Astrocyte (in vitro differentiated cells and primary cell): ENCODE data around the gene CTDP1. TPM values are rescaled to one million over a fixed set of nuclear protein-coding genes. Genes with fewer than 3 reads are reported as not detected.

Experiments used
- DNase-seq: peaks from one replicate; pipeline ENCODE4 v3.0.0-alpha.2; 2010; ENCODE audit warnings: low read depth
- FAIRE-seq: peaks from 2 replicates; lab custom pipeline; 2011; peaks lifted over from hg19 to GRCh38; lab: Jason Lieb, UNC
- H2AFZ ChIP-seq: 2 replicates; pipeline ENCODE4 v1.6.0; 2012; ENCODE audit warnings: low read depth, low read length, inconsistent platforms
- H3K27ac ChIP-seq: 2 replicates; pipeline ENCODE4 v1.5.1; 2011; ENCODE audit warnings: low read depth, low read length, inconsistent platforms
- H3K27me3 ChIP-seq: 2 replicates; pipeline ENCODE4 v1.6.0; 2011; ENCODE audit warnings: low read length, inconsistent platforms; ENCODE audit not compliant: insufficient read depth
- H3K36me3 ChIP-seq: 2 replicates; pipeline ENCODE4 v1.5.1; 2011; ENCODE audit warnings: low read length, inconsistent platforms; ENCODE audit not compliant: insufficient read depth
- H3K4me1 ChIP-seq: 2 replicates; pipeline ENCODE4 v1.5.1; 2011; ENCODE audit warnings: low read length, inconsistent platforms; ENCODE audit not compliant: insufficient read depth
- H3K4me2 ChIP-seq: 2 replicates; pipeline ENCODE4 v1.6.0; 2012; ENCODE audit warnings: low read length, inconsistent platforms
- H3K4me3 ChIP-seq: 2 replicates; pipeline ENCODE4 v1.5.1; 2011; ENCODE audit warnings: low read depth, mild to moderate bottlenecking, low read length, inconsistent platforms; ENCODE audit not compliant: insufficient read depth
- H3K79me2 ChIP-seq: 2 replicates; pipeline ENCODE4 v1.6.0; 2012; ENCODE audit warnings: mild to moderate bottlenecking, low read length, inconsistent platforms; ENCODE audit not compliant: insufficient read depth
- H3K9ac ChIP-seq: 2 replicates; pipeline ENCODE4 v1.6.0; 2012; ENCODE audit warnings: mild to moderate bottlenecking, low read length, inconsistent platforms
- H3K9me3 ChIP-seq: 2 replicates; pipeline ENCODE4 v1.5.1; 2012; ENCODE audit warnings: low read depth, mild to moderate bottlenecking, low read length, inconsistent platforms; ENCODE audit not compliant: insufficient read depth
- H4K20me1 ChIP-seq: 2 replicates; pipeline ENCODE4 v1.6.0; 2012; ENCODE audit warnings: low read length, inconsistent platforms; ENCODE audit not compliant: insufficient read depth
- H3K27ac Mint-ChIP-seq: one replicate; pipeline ENCODE4 v1.8.0; 2021; ENCODE audit warnings: mild to moderate bottlenecking, mixed read lengths; ENCODE audit not compliant: unreplicated experiment
- H3K27me3 Mint-ChIP-seq: one replicate; pipeline ENCODE4 v1.8.0; 2021; ENCODE audit warnings: low read depth, mixed read lengths; ENCODE audit not compliant: unreplicated experiment
- H3K36me3 Mint-ChIP-seq: one replicate; pipeline ENCODE4 v1.8.0; 2021; ENCODE audit warnings: low read depth, mixed read lengths; ENCODE audit not compliant: unreplicated experiment
- H3K4me1 Mint-ChIP-seq: one replicate; pipeline ENCODE4 v1.8.0; 2021; ENCODE audit warnings: low read depth, mixed read lengths; ENCODE audit not compliant: unreplicated experiment
- H3K4me3 Mint-ChIP-seq: one replicate; pipeline ENCODE4 v1.8.0; 2021; ENCODE audit warnings: mild to moderate bottlenecking, moderate library complexity, mixed read lengths; ENCODE audit not compliant: unreplicated experiment
- H3K9me3 Mint-ChIP-seq: one replicate; pipeline ENCODE4 v1.8.0; 2021; ENCODE audit warnings: mild to moderate bottlenecking, mixed read lengths; ENCODE audit not compliant: unreplicated experiment
- CTCF ChIP-seq: IDR thresholded peaks from 2 replicates; pipeline ENCODE4 v1.5.1; 2011; ENCODE audit warnings: low read depth, mild to moderate bottlenecking, inconsistent platforms, low read length, moderate library complexity; ENCODE audit not compliant: insufficient read depth
- EZH2 ChIP-seq: IDR thresholded peaks from 2 replicates; pipeline ENCODE4 v1.6.1; 2012; ENCODE audit warnings: mild to moderate bottlenecking, low read length, inconsistent platforms; ENCODE audit not compliant: insufficient read depth
- total RNA-seq: library from RNA; stranded (reverse); gene quantifications from 2 replicates; pipeline ENCODE4 v1.2.1, GENCODE V29; 2021

CTDP1 gene
- total RNA-seq, 1 donor from 2014 or later, result 31.7 TPM

- FAIRE-seq, result no peak
Observed at GRCh38 chr18:79778291-79778791, 98.7 kb downstream of the CTDP1 start.

GRCh38 chr18:79779021-79779699 lies 99.6 kb downstream of the CTDP1 start:
- FAIRE-seq (no peak), DNase-seq (no peak)
- Histone ChIP-seq H3K27me3 (peaks cover 7% of the 10 kb centered on the region), H3K9me3 (peaks cover 3% of the 10 kb centered on the region), H3K4me3 (no peak overlapping the region), H3K4me1 (no peaks in the 10 kb centered on the region), H3K4me2 (no peak overlapping the region), H3K9ac (no peak overlapping the region), H3K27ac (no peak overlapping the region), H4K20me1 (no peaks in the 10 kb centered on the region), H2AFZ (no peak overlapping the region), H3K79me2 (no peaks in the 10 kb centered on the region), H3K36me3 (no peaks in the 10 kb centered on the region)
- Mint-ChIP-seq H3K4me3 (no peak overlapping the region), H3K27me3 (peaks cover 54% of the 10 kb centered on the region), H3K9me3 (peaks cover 9% of the 10 kb centered on the region), H3K36me3 (no peaks in the 10 kb centered on the region), H3K27ac (no peak overlapping the region), H3K4me1 (no peaks in the 10 kb centered on the region)
- TF ChIP-seq CTCF (no peak), EZH2 (no peak)

More at GRCh38 chr18:79778291-79778791, 98.7 kb downstream of the CTDP1 start:
- Histone ChIP-seq H3K9ac (no peak overlapping the region), H3K4me1 (no peaks in the 10 kb centered on the region), H3K9me3 (peaks cover 3% of the 10 kb centered on the region), H2AFZ (no peak overlapping the region), H3K27me3 (peaks cover 2% of the 10 kb centered on the region), H4K20me1 (no peaks in the 10 kb centered on the region), H3K36me3 (no peaks in the 10 kb centered on the region), H3K4me2 (no peak overlapping the region), H3K79me2 (no peaks in the 10 kb centered on the region), H3K27ac (no peak overlapping the region), H3K4me3 (no peak overlapping the region)
- Mint-ChIP-seq H3K27me3 (peaks cover 54% of the 10 kb centered on the region), H3K4me1 (no peaks in the 10 kb centered on the region), H3K4me3 (no peak overlapping the region), H3K36me3 (no peaks in the 10 kb centered on the region), H3K27ac (no peak overlapping the region), H3K9me3 (peaks cover 9% of the 10 kb centered on the region)
- DNase-seq, result no peak
- TF ChIP-seq EZH2 (no peak), CTCF (no peak)

- H3K36me3 Mint-ChIP-seq, result no peaks in the 10 kb centered on the region
- Histone ChIP-seq H4K20me1 (no peaks in the 10 kb centered on the region), H3K27ac (no peak overlapping the region), H3K9me3 (peaks cover 3% of the 10 kb centered on the region), H3K4me2 (no peak overlapping the region), H3K4me1 (no peaks in the 10 kb centered on the region), H3K9ac (no peak overlapping the region), H3K79me2 (no peaks in the 10 kb centered on the region), H2AFZ (no peak overlapping the region), H3K4me3 (no peak overlapping the region), H3K36me3 (no peaks in the 10 kb centered on the region), H3K27me3 (peaks cover 7% of the 10 kb centered on the region)
- TF ChIP-seq EZH2 (no peak), CTCF (no peak)
- no peaks in the 10 kb centered on the region for H3K4me1 Mint-ChIP-seq
- no peak for FAIRE-seq
- H3K27ac Mint-ChIP-seq, result no peak overlapping the region
- no peak for DNase-seq
- peaks cover 59% of the 10 kb centered on the region for H3K27me3 Mint-ChIP-seq
- no peak overlapping the region for H3K4me3 Mint-ChIP-seq
- H3K9me3 Mint-ChIP-seq, result peaks cover 9% of the 10 kb centered on the region
Observed at GRCh38 chr18:79779700-79780190, 100.1 kb downstream of the CTDP1 start.
